Measurements from ENCODE around the gene KDELR3.
"Not testable (repeated sequence)": the region's sequence is repeated elsewhere in the genome, so short reads cannot be mapped to it uniquely, and the experiment has no call there.

Gene KDELR3

GRCh38 chr22:38456841-38457699 is 10.8 kb upstream of the KDELR3 start:
- DNase-seq, result no peak

DNA sequence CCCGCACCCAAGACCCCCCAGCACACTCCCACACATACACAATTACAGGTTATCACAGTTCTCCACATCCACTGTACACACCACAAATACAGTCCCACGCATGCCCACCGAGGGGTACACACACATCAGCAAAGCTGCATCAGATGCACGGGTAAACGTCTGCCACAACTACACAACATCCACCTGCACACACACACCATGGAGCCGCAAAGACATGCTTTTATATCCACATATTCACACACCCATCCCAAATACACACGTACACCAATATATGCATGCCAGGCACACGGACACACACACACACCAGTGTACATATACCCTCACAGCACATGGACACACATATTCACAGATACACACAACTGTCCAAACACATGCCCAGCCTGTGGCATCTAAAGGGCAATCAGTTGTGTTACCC is 7.5 kb upstream of the KDELR3 start:
- no peak for DNase-seq

DNA sequence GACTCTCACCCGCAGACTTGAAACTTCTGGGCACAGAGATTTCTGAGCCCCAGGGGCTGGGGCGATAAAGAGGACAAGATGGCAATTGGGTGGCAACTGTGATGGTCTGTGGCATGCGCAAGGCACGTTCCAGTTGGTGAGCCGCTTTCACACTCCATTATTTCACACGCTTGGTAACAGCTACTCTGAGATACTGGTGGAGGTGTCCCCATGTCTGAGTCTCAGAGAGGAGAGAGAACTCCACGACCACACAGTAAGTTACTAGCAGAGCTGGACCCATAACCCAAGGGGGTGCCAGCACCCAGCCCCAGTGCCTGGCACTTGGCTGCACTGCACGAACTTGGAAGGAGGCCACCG is 6.9 kb upstream of the KDELR3 start:
- no peak for DNase-seq

- DNase-seq, result peak; percentile 57
Observed at GRCh38 chr22:38461414-38462081, 6.3 kb upstream of the KDELR3 start.

DNA sequence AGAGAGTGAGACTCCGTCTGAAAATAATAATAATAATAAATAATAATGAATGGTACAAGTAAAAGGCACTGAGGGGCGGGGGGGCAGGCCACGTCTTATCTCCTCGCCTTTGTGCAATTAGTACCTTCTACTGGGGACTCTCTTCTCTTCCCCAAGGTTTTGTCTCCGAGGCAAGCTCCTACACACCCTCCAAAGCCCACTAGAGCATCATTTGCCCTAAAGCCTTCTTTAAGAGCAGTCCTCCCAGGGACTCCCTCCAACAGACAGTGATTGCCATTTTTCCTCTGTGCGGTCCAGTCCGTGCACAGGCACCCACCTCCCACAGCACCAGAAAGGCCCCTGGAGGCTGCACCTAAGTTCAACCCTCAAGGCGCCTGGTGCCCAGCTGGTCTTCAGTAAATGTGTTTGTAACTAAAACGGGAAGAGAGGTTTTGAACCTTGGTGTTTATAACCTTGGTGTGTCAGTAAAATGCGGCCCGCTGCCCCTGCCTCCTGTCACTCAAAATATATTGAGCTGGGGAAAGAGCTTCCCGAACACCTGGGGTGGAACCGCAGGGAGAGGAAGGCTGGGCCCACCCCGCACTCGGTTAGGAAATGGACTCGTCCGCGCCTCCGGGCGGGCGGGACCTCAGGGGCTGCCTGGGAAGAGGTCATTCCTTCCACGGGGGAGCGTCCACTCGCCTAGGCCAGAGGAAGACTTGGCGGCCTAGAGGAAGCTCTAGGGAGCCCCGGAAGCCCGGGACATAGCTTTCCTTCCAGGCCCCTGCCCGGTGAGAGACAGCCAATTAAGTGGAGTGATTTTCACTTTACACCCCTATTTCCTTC is 4.7 kb upstream of the KDELR3 start:
- no peak for DNase-seq

DNA sequence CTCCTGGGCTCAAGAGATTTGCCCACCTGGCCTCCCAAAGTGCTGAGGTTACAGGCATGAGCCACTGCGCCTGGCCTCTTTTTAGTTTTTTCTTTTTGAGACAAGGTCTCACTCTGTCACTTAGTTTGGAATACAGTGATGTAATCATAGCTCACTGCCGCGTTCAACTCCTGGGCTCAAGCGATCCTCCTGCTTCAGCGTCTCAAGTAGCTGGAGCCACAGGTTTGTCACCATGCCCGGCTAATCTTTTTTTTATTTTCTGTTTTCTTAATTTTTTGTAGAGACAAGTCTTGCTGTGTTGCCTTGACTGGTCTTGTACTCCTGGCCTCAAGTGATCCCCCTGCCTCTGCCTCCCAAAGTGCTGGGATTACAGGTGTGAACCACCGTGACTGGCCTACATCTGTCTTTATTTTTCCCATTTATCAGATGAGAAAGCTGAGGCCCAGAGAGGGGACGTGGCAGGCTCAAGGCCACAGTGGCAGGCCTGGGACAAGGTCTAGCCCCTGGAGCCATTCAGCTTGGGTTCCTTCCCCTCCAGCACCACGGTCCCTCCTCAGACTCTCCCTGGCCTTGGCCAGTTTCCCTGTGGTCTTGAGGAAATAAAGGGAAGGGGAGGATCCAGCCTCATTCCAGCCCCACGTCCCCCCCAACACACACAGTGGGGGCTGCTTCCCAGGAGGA is 2.8 kb upstream of the KDELR3 start:
- no peak for DNase-seq

- DNase-seq, result no peak
Observed at GRCh38 chr22:38465673-38466490, 2.0 kb upstream of the KDELR3 start.

DNA sequence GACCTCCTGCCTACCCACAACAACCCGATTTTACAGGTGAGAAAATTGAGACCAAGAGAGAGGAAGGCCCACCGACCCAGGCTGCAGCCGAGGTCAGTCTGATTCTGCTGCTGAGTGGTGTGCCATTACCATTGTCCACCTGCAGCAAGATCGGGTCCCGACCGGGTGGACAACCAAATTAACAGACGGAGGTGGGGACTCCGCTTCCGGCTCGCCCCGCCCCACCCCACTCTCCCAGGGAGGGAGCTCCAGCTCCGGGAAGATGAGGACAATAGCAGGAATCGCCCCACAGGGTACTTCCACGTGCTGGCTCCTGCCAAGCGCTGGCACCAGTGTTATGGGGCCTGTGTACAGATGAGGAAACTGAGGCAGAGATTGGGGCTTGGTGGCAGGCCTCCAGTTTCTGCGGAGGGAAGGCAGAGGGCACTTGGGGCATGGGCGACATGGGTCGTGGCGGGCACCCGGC is 425 bp upstream of the KDELR3 start:
- no peak for DNase-seq

- no peak for DNase-seq
Observed at GRCh38 chr22:38468443-38469305, 778 bp downstream of the KDELR3 start.

DNA sequence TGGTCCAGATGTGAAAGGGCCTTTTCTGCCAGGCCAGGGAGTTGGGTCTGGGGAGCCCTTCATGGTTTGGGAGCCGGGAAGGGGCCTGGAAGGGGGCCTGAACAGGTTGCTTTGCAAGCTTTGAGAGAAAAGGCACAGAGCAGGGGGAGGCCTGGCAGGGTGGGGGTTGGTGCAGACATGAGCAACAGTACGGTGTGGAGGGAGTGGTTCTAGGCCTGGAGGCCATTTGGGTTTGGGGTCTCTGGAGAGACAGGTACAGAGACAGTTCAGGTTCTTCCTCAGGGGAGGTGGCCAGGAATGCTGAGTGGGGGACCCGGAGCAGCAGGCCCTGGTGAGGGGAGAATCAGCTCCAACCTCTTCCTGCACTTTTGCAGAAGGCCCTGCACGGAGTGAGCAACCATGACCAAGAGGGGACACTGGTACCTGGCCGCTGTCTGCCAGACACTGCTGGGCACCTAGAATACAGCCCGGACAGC is 1.4 kb downstream of the KDELR3 start:
- no peak for DNase-seq

GRCh38 chr22:38470179-38470578 is 2.3 kb downstream of the KDELR3 start:
- not testable (repeated sequence) for DNase-seq

DNA sequence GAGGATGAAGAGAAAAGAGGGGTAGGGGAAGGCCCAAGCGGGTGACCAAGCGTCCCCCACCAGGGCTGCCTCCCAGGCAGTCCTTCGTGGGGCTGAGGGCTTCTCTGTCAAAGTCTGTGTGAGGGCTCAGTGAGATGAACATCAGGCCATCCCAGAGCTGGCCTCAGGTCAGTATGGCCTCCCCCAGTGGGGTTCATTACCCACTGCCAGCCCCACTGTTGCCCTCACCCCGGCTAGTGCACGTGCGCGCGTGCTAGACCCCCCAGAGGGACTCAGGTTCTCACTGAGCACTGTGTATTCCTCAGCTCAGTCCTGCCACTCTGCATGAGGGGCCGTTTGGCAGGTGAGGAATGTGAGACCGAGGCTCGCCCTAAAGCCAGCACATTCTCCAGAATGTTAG is 3.3 kb downstream of the KDELR3 start:
- no peak for DNase-seq

- no peak for DNase-seq
Observed at GRCh38 chr22:38474003-38474607, 6.2 kb downstream of the KDELR3 start.

- no peak for DNase-seq
Observed at GRCh38 chr22:38477585-38477984, 9.7 kb downstream of the KDELR3 start.

DNA sequence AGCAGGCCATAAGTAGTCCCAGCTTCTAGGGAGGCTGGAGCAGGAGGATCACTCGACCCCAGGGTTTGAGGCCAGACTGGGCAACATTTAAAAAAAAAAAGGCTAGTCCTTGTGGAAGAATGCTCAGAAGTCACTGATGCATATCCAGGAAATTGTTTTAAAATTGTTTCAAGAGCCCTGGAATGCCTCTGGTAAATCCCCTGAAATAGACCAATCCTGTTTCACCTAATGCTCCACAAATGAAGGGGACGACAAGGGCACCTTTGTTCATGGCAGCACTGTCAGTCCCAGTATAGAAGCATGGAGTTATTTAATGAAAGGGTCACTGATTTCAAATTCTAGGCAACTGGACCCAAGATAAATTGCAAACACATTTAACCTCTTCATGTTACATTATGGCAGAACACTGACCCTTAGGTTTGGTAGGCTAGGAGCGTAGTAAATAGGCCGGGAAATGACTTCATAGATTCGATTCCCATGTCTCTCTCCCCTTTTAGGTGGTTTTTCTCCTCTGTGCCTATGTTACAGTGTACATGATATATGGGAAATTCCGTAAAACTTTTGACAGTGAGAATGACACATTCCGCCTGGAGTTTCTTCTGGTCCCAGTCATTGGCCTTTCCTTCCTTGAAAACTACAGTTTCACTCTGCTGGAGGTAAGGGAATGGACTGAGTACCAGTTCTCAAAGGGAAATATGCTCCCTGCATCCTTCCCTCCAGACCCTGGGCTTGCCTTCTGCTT is 11.4 kb downstream of the KDELR3 start:
- DNase-seq, result no peak

DNA sequence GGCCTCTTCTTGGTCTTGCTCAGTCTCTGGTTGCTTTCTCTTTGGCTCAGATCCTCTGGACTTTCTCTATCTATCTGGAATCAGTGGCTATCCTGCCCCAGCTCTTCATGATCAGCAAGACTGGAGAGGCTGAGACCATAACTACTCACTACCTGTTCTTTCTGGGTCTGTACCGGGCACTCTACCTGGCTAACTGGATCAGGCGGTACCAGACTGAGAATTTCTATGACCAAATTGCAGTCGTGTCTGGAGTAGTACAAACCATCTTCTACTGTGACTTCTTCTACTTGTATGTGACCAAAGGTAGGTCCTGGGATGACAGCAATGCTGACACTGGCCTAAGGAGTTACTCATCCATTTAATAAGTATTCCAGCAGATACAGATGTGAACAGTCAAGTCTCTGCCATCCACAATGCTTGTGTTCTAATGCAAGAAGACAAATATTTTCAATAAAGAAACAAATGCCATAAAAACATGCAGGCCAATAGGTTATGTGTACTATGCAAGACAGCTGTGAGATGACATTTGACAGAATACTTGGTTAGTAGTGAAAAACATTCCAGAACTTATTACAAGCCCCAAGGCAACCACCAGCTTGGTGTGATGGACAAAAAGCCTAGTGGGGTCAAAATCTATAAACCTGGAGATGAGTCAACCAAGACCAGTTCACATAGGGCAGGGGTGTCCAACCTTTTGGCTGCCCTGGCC is 13.4 kb downstream of the KDELR3 start:
- no peak for DNase-seq

DNA sequence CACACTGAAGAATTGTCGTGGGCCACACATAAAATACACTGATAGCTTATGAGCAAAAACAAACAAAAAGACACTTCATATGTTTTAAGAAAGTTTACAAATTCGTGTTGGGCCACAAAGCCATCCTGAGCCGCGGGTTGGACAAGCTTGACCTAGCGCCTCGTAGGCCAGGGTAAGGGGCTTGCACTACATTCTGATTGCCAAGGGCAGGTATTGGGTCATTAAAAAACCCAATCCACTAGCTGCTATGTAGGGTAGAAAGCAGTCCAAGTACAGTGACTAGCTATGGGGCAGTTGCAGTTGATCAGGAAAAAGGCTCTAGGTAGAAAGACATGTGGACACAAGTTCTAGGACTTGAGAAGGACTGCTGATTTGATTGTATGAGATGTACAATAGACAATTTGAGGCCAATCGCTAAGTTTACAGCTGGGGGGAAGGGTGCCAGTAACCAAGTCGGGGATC is 14.0 kb downstream of the KDELR3 start:
- DNase-seq, result no peak

DNA sequence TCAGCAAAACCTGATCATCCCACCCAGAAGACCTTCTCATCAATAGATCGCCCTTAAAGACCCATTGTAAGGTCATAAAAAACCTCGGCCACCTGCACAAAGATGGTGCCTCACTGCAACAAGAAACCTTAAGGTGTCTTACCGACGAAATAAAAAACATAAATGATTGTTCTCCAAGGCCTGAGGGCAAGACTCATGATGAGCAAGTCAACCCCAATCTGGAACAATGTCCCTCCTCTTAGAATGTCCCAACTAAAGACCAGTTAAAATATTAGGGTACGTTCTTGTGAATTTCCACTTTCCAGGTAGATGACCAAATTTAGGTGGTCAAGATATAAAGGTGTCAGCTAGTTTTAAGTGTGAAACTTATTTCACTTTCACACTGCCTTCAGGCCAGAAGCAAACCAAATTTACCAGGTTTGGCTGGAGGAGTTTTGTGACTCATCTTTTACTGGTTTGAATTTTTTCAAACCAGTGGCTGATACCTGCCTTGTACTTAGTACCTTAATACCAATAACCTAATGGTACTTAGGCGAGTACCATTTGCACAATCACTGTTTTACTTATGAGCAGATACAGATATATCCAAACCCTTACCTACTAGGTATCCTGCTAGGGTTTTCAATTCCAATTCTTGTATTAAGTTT is 14.9 kb downstream of the KDELR3 start:
- DNase-seq, result no peak
